OCI-LY3 (cell line): ENCODE data around the gene TPGS1.

Experiments
- CTCF ChIP-seq: fragments of 200-600, 300-600 bp; sonication (generic); IDR thresholded peaks from 2 replicates; pipeline ENCODE4 v1.5.1; 2014; ENCODE audit warnings: antibody characterized with exemption, low read length, low read depth
- EZH2phosphoT487 ChIP-seq: fragments of 200-600 bp; shearing (Covaris generic); IDR thresholded peaks from 2 replicates; pipeline ENCODE4 v1.6.1; 2018; ENCODE audit warnings: antibody characterized with exemption, mixed run types, low read depth

- TF ChIP-seq EZH2phosphoT487 (no peak), CTCF (no peak)
Observed at GRCh38 chr19:508204-509150, 1.2 kb downstream of the TPGS1 start.
